GM13976 (cell line): ENCODE data around the gene GDF10.

ENCODE experiments used
- DNase-seq: peaks from one replicate; pipeline ENCODE4 v3.0.0; 2012; ENCODE audit warnings: low spot score
- in situ Hi-C: fragments of 300-500 bp; cut with MboI; formaldehyde crosslinking; loops from one replicate; pipeline ENCODE4 v1.12.0; 2022; ENCODE audit warnings: low sequenced_read_pairs, mixed read lengths, inconsistent platforms; ENCODE audit not compliant: unreplicated experiment
- TF ChIP-seq, protein P1 (sequence below): IDR thresholded peaks from 2 replicates; pipeline ENCODE4 v1.5.1; 2012; ENCODE audit warnings: borderline replicate concordance, mild to moderate bottlenecking; ENCODE audit not compliant: insufficient read depth; ENCODE audit errors: extremely low read depth, missing control alignments, control extremely low read depth

GDF10 gene

DNA sequence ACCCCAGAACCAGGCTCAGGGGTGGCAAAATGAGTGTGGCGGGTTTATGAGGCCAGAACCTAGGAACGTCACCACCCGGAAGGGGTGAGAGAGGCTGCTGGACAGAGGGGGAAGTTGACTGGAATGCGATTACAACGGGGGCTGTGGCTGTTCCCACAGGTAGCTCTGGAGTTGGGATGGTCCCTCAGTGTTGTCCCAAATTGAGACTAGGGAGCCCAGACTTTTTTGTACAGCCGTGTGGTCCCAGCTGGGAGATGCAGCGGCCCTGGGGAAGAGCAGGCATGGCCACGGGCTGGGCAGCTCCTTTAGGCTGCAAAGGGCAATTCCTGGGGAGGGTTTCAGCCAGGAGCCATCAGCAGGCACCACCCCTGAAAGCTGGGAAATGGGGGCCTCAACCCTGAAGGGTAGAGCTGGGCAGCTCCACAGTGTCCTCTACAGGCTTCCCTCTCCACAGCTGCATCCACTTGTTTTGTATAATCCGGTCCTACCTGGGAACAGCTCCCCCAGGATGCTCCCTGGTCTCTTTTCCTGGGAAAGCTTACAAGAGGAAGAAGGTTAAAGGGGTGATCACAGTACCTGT is 11.0 kb upstream of the GDF10 start:
- no peak for DNase-seq
- TF ChIP-seq, protein P1, sequence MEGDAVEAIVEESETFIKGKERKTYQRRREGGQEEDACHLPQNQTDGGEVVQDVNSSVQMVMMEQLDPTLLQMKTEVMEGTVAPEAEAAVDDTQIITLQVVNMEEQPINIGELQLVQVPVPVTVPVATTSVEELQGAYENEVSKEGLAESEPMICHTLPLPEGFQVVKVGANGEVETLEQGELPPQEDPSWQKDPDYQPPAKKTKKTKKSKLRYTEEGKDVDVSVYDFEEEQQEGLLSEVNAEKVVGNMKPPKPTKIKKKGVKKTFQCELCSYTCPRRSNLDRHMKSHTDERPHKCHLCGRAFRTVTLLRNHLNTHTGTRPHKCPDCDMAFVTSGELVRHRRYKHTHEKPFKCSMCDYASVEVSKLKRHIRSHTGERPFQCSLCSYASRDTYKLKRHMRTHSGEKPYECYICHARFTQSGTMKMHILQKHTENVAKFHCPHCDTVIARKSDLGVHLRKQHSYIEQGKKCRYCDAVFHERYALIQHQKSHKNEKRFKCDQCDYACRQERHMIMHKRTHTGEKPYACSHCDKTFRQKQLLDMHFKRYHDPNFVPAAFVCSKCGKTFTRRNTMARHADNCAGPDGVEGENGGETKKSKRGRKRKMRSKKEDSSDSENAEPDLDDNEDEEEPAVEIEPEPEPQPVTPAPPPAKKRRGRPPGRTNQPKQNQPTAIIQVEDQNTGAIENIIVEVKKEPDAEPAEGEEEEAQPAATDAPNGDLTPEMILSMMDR, result no peak
- in situ Hi-C loops, result no loop called here

GRCh38 chr10:47289921-47290320 is 10.1 kb upstream of the GDF10 start:
- TF ChIP-seq, protein P1, result no peak
- no peak for DNase-seq
- in situ Hi-C loops, result no loop called here

GRCh38 chr10:47290338-47290737 is 9.7 kb upstream of the GDF10 start:
- in situ Hi-C loops, result no loop called here
- TF ChIP-seq, protein P1, result no peak
- DNase-seq, result no peak

- no peak for DNase-seq
- in situ Hi-C loops, result no loop called here
- TF ChIP-seq, protein P1, result no peak
Observed at GRCh38 chr10:47291682-47292081, 8.3 kb upstream of the GDF10 start.

DNA sequence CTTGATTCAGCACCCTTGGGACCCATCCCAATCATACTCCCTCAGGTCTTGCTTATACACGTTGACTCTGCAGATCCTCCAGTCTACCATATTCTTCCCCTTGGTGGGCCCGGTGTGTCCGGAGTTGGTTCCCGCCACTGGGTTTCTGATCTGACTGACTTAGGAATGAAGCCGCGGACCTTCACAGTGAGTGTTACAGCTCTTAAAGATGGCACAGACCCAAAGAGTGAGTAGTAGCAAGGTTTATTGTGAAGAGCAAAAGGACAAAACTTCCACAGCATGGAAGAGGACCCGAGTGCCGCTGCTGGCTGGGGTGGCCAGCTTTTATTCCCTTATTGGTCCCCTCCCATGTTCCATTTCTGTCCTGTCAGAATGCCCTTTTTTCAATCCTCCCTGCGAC is 5.9 kb upstream of the GDF10 start:
- TF ChIP-seq, protein P1, result no peak
- in situ Hi-C loops, result no loop called here
- no peak for DNase-seq

DNA sequence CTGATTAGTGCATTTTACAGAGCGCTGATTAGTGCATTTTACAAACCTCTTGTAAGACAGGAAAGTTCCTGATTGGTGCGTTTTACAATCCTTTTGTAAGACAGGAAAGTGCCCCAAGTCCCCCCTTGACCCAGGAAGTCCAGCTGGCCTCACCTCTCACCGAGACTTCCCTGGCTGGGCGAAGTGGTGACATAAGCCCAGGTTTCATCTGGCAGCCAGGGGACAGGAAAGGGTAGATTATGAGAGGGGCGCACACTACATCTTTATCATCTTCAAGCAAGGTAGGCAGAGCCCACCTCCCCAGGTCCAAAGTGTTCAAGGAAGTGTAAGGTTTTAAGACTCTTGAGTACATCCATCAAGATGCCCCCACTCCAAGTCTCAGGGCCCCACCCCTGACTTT is 5.5 kb upstream of the GDF10 start:
- in situ Hi-C loops, result no loop called here
- DNase-seq, result no peak
- TF ChIP-seq, protein P1, result no peak
